OCI-LY7 (cell line): ENCODE results near the gene FAM20A.

Experiments used
- CTCF ChIP-seq: fragments of 200-600 bp; sonication (generic); conservative IDR thresholded peaks from 2 replicates; pipeline ENCODE4 v1.5.1; 2014; ENCODE audit warnings: mild to moderate bottlenecking, antibody characterized with exemption, low read length, moderate library complexity, mixed read lengths
- EZH2phosphoT487 ChIP-seq: fragments of 200-600 bp; sonication (generic); IDR thresholded peaks from 2 replicates; pipeline ENCODE4 v1.6.1; 2018; ENCODE audit warnings: low read depth, borderline replicate concordance, mild to moderate bottlenecking, mixed run types, antibody characterized with exemption, low read length, moderate library complexity, mixed read lengths

GRCh38 chr17:68640242-68640989 is 39.2 kb upstream of the FAM20A start:
- TF ChIP-seq CTCF (no peak), EZH2phosphoT487 (no peak)
